Measurements from ENCODE around the gene PAX7. TPM values are rescaled to one million over a fixed set of nuclear protein-coding genes. Genes with fewer than 3 reads are reported as not detected.

The PAX7 gene
- total and polyA plus RNA-seq, 2 experiments from 2014 or later: 0.03 TPM; not detected in 1

GRCh38 chr1:18602533-18603211 lies 28.0 kb upstream of the PAX7 start:
- H3K36me3 Mint-ChIP-seq (ENCODE audit: low read depth): no peaks in the 10 kb centered on the region
- Histone ChIP-seq H3K4me1 (ENCODE audit: insufficient read depth) (peaks cover 12% of the 10 kb centered on the region), H3F3A (replicated peaks; ENCODE audit: low read depth) (peaks cover 5% of the 10 kb centered on the region; the same call in 1 of the 2 replicates), H2AFZ (peak overlapping the region; percentile 47; the same call in 1 of the 2 replicates), H3K27ac (ENCODE audit: low read depth) (no peak overlapping the region), H3K36me3 (ENCODE audit: insufficient read depth) (no peaks in the 10 kb centered on the region), H3K27me3 (ENCODE audit: insufficient read depth) (no peaks in the 10 kb centered on the region), H3K4me2 (no peak overlapping the region), H3K4me3 (no peak overlapping the region), H3K79me2 (replicated peaks; ENCODE audit: insufficient read depth) (no peaks in the 10 kb centered on the region), H3K9me2 (ENCODE audit: insufficient read depth) (no peaks in the 10 kb centered on the region), H4K20me1 (replicated peaks; ENCODE audit: insufficient read depth) (no peaks in the 10 kb centered on the region)
- H3K27me3 Mint-ChIP-seq (ENCODE audit: insufficient read depth, low read depth, poor library complexity): peaks cover 25% of the 10 kb centered on the region
- DNase-seq (ENCODE audit: low spot score) (peak; percentile 24), ATAC-seq (no peak)
- H3K9me3 Mint-ChIP-seq: no peaks in the 10 kb centered on the region; the same call in 1 of the 3 replicates
- H3K27ac Mint-ChIP-seq: no peak overlapping the region
- H3K4me1 Mint-ChIP-seq: peaks cover 17% of the 10 kb centered on the region
- TF ChIP-seq CREB1 (CRISPR knock-in tag; IDR thresholded peaks at IDR 0.05; ENCODE audit: low read depth) (no peak), REST (IDR thresholded peaks at IDR 0.05; ENCODE audit: unreplicated experiment) (no peak), ZNF331 (CRISPR knock-in tag; IDR thresholded peaks at IDR 0.05; ENCODE audit: low read depth) (no peak), JUNB (IDR thresholded peaks at IDR 0.05; ENCODE audit: unreplicated experiment) (no peak), EZH2 (IDR thresholded peaks at IDR 0.05; ENCODE audit: low read depth, unreplicated experiment) (no peak), ZNF462 (CRISPR knock-in tag; IDR thresholded peaks at IDR 0.05) (no peak), EZH2phosphoT487 (IDR thresholded peaks at IDR 0.05; ENCODE audit: unreplicated experiment) (no peak), NANOG (IDR thresholded peaks at IDR 0.05; ENCODE audit: borderline replicate concordance) (no peak), POLR2AphosphoS5 (IDR thresholded peaks at IDR 0.05; ENCODE audit: low read depth) (no peak), STAT1 (IDR thresholded peaks at IDR 0.05; ENCODE audit: unreplicated experiment) (no peak), ZNF114 (CRISPR knock-in tag; IDR thresholded peaks at IDR 0.05) (no peak), CTCF (conservative IDR thresholded peaks at IDR 0.05; ENCODE audit: low read depth in 2 of 2) (no peak), ETS1 (IDR thresholded peaks at IDR 0.05) (no peak)
- no peak overlapping the region for H3K4me3 Mint-ChIP-seq
